Amniotic epithelial cell (primary cell): ENCODE measurements around the gene CARMIL3.
A peak's percentile ranks its signal among the peaks of the same experiment; 100 is the strongest.

Experiments
- DNase-seq: peaks from one replicate; pipeline ENCODE4 v3.0.0-alpha.2; 2010; ENCODE audit warnings: low read depth

The CARMIL3 gene

DNA sequence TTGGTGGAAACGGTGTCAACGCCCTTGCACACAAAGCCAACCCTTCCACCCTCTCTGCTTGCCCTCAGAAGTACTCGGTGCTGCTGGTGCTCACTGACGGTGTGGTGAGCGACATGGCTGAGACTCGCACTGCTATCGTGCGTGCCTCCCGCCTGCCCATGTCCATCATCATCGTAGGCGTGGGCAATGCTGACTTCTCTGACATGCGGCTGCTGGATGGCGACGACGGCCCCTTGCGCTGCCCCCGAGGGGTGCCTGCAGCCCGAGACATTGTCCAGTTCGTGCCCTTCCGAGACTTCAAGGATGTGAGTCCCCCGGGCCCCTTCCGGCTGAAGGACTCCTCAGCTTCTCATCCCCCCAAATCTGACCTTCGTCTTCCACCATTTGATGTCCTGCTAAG is 25.3 kb downstream of the CARMIL3 start:
- no peak for DNase-seq

DNA sequence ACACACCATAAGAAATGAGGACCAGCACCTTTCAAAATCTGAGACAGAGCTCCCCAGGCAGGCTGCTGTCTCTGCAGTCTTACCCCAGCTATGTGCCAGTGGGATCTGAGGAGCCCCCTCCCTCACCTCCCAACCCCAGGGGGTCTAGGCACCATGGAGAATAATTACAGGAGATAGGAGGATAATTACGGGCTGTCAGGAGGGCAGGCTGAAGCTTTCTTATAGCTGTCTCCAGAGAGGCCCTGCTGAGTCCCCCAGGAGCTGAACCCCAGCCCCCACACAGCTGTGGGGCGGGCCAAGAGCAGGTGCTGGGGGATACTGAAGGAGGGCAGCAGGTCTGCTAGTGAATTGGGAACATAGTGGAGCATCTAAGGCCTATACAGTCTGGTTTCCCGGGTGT is 26.3 kb downstream of the CARMIL3 start:
- DNase-seq, result no peak

DNA sequence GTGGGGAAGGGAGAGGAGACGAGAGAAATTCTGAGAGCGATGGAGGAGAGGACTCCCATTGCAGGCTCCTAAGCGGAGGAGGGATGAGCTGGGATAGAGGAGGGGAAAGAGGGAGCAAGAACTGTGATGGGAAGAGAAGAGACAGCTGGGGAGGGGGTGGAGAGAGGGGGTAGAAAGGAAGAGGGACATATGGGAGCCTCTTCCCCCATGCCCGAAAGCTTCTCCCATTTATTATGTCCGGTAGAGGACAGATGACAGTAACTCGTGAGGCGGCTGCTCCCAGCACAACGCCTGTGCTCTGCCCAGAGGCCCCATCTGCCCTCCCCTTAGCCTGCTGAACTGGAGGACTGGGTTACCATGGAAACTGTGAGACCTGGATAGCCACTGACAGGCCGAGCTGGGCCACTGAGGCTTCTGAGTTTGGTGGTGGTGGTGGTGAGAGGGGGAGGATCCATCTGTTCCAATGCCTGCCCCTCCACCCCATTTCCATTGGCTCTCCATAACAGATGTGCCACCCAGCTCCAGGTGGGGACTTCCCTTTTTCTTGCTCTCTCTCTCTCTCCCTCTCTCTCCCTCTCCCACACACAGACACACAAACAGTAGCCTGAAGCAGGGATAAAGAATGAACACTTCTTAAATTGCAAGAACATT is 27.8 kb downstream of the CARMIL3 start:
- DNase-seq, result no peak

DNA sequence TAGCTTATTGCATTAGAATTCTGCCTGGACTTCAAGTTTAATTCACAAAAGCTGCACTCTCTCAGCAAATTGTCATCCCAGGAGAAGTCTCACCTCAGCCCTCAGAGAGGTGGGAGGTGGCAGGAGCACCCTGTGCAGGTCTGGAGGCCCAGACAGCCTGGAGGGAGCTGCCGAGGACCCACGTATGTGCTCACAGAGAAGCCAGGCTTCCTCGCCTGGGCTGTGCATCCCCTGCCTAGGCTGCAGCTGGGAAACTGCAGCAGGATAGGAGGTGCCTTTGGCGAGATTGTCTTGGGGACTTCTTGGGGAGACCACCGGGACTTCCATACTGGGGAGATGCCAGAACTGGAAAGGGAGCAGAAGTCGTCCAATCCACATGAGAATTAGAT is 28.3 kb downstream of the CARMIL3 start:
- DNase-seq, result no peak

DNA sequence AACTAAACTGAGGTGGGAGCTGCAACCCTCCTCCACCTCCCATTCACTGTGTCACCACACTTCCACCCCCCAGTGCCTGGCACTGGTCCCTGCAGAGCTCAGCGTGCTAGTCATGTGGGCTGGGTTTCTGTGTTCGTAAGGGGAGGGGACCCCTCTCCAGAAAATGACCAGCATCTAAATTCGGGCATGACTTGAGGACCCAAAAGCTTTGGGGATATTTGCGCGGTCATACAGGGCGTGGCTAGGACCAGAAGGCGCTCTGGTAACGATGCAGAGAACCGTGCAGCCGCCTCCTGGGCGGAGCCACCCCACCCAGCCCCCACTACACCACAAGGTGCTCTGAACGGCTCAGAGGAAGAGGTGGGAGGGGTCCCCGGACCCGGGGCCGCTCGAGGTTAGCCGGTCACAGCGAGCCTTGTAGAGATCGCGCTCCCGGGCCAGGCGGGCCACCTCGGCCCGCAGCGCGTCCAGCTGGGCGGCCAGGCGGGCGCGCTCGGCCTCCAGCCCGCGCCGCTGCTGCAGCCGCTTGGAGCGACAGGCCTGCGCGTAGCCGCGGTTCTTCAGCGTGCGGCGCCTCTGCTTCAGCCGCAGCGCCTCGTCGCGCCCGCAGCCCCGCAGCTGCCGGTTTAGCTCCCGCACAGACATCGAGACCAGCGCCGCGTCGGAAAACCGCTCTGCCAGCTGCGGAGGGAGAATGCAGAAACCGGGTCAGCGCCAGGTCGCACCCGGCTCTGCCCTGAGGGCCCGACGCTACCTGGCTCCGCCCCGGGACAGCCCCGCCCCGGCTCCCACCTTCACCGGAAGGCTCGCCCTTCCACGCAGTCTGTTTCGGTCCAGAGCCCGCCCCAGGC is 29.3 kb downstream of the CARMIL3 start:
- no peak for DNase-seq

DNA sequence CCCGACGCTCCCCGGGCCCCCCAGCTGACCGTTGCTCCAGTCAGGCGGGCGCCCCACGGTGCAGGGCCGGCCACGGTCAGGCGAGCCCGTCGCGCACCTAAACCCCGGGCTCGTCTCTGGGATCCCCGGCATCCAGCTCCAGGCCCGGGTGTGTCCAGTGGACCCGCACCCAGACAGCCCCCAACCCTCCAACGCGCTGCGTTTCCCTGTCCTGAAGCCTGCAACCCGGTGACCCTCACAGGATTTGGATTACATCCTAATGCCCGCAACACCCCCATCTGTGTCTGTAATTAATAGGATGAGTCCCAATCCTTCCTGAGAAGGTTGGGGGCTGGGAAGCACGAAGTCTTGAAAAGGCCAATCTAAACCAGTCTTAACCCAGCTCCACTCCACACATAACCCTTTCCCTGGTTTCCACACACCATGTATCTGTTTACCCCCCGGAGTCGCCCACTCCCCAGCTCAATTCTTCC is 30.0 kb downstream of the CARMIL3 start:
- no peak for DNase-seq

DNA sequence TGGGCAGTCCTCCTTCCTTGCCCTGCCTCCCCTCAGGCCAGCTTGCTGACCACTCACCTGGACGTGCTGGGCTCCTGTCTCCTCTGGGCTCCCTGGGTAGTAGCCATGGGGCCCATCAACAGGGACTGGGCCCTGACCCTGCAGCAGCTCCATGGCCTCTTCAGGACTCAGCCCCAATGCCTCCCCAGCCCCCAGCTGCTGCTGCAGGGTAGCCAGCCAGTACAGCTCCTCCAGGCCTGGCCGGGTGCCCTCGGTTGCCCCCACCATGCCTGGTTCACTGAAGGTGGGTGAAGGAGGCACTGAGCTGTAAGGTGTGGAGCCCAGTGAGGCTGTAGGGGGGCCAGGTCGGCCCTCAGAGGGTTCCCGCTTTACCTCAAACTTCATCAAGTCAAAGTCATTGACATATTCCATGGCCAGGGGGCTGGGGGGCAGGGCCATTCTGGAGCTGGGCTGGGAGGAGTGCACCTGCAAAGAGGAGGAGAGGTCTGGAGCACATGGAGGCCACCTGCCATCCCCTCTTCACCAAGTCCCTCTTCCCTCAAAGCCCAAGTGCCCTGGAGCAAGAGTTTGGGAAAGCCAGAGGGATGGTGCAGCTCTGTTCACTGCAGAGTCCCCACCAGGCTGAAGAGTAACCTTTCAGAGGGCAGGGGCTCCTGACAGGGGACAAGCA is 30.7 kb downstream of the CARMIL3 start:
- DNase-seq, result no peak

DNA sequence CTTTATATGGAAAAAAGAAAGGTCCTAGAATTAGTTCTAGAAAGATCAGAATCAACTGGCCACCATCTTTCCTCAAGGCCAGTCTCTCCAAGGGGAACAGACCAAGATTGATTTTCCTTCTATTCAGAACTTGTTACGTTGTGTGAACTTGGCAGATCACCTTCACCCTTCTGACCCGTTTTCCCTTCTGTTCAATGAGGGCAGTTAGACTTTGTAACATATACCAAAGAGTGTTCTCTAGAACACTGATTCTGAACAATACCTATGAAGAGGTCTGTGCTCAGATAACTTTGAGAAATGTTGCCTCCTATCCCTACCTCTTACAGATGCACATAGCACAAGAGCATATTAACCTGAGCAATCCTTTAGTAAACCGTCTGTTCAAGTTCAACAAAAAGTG is 31.7 kb downstream of the CARMIL3 start:
- no peak for DNase-seq

DNA sequence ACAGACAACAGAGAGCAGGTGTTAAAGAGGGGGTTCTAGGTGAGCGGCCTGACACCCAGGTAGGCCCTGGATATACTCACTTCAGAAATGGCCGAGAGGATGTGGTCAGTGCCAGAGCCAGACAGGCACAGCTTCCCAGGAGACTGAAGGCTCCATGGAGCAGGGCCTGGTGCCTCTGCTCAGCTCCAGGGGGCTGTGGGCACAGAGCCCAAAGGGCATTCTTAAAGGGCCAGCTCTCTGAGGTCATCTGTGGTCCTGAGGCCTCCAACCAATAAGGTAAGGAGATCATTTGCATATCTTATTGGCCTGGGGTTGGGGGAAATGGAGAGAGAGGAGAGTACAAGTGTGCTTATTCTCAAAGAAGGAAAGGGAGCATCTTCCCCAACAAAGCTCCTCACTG is 32.6 kb downstream of the CARMIL3 start:
- no peak for DNase-seq

DNA sequence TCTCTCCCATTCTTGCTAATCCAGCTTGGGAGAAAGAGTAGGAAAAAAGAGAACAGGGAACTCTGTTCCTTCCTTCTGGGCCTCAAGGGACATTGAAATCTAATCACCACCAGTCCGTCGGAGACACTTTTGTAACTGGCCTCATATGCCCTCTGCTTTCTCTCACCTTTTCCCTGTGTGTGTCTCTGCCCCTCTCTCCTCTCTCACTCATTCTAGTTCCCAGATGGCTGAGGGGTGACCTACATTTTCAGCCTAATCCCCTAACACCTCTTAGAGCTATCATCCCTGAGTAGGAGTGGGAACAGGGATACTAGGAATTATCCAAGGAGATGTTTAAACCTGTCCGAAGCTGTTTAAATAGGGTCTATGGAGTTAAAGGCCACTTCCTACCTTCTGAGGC is 33.4 kb downstream of the CARMIL3 start:
- no peak for DNase-seq

DNA sequence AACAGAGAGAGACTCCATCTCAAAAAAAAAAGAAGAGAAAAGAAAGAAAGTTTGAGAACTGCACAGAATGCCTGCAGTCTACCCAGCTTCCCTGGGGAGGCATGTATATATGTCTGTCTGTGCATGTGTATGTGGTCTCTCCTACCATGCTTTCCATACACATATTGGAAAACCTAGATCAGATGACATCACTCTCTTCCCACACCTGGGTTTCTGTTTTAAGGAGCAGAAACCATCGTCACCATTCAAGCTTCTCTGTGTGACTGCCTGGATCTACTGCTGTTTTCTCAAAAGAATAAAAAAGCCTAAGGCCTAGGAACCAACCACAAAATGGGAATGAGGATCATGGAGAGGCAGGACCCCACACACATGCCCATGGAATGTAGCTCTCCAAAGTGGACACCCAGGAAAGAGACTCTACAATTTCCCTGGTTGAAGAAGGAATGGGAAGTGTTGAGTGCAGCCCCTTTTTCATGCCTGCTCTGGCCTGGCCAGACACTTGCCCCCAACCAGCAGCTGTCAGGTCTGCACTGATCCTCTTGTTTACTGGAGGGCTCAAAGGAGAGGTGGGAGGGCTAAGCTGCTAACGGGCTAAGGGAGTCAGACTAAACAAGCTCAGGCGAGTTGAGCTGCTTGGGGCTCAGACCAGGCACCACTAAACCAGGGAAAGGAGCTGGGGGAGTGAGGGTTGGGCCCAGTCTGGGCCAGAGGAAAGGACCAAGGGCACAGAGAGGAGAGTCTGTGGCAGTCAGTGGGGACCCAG is 34.6 kb downstream of the CARMIL3 start:
- no peak for DNase-seq

DNA sequence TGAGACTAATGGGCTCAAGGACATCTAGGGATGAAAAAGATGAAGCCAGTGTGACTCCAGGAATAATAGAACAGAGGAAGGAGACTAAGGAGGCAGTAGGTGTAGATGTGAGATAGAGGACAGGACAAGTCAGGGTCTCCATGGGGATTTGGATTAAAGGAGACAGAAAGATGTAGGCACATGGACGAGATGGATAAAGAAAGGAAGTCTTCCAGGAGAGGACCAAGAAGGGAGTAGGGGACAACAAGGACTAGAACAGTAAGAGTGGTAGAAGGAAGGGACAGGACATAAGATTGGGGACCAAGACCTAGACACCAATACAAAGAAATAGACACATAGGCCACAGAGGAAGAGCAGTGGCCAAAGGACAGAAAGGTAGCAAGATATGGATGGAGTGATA is 35.2 kb downstream of the CARMIL3 start:
- DNase-seq, result no peak

DNA sequence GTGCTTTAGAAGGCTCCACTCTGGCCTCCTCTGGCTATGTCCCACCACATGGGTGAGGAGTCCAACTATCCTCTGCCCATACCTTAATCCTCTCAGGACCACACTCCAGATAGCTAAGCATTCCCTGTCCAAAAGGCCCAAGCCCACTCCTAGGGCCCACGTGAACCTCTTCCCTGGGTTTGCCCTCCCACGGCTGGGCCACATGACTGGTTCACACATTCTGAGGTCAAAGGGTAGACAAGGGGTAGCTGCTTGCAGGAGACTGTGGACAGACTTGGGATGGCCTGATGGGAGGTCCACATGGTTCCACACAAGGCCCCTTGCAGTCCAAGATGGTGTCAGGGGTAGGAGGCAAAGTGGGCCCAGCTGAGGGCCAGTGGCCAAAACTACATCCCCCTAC is 36.3 kb downstream of the CARMIL3 start:
- no peak for DNase-seq

DNA sequence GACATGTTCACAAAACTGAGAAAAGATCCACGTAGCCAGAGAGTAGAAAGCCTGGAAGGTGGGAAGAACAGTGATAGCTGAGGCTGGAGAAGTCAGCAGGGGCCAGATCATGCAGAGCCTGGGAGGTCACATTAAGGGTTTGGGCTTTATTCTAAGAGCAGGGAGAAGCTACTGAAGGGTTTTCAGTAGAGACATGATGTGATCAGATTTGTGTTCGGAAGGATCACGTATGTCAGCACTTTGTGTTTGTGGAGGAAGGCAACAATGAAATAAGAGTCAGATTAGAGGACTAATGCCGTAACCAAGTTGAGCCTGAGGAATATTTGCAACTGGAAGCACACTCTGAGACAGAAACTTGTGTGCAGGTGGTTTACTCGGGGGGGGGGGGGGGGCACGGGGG is 38.1 kb downstream of the CARMIL3 start:
- no peak for DNase-seq

DNA sequence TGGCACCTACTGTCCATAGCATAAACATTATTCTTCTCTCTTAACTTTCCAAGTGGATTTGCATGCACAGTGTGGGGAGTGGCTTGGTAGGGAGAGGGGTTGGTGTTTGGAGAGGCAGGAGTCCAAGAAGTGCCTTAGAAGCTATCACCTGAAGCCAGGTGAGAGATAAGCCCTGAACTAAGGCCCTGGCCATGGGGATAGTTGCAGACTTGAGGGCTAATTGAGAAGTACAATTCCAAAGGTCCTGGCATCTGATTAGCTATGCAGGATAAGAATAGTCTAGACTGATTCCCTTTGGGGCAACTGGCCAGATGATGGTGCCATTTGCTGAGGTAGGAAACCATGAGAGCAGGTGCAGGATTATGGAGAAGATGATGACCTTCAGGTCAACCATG is 40.3 kb downstream of the CARMIL3 start:
- DNase-seq, result no peak

DNA sequence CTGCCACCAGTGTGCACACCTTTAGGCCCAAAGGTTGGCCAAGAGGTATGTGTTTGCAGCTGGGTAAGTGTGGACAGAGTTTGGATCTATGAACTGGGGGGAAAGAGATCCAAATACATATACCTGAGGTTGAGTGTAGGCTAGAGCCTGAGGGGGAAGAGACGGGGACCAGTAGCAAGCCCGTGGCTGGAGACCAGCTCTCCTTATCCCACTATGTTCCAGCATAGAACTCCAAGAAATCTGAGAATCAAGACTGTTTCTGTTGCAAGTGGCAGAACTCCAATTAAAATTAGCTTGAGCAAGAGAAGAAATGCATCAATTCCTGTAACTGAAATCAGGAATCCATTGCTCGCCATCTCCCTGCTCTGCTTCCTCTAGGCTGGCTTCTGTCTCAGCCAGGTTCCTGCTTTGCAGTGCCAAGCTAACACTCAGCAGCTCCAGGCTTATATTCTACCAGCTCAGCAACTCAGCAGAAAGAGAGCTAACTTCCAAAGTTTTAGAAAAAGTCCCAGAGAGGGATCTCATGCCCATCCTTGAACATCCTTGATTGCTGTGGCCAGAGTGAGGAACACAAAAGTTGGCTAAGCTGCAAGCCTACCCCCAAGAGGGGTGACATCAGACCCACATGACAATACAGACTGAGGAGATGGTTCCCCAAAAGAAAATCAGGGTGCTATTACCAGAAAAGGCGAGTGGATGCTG is 40.8 kb downstream of the CARMIL3 start:
- no peak for DNase-seq

DNA sequence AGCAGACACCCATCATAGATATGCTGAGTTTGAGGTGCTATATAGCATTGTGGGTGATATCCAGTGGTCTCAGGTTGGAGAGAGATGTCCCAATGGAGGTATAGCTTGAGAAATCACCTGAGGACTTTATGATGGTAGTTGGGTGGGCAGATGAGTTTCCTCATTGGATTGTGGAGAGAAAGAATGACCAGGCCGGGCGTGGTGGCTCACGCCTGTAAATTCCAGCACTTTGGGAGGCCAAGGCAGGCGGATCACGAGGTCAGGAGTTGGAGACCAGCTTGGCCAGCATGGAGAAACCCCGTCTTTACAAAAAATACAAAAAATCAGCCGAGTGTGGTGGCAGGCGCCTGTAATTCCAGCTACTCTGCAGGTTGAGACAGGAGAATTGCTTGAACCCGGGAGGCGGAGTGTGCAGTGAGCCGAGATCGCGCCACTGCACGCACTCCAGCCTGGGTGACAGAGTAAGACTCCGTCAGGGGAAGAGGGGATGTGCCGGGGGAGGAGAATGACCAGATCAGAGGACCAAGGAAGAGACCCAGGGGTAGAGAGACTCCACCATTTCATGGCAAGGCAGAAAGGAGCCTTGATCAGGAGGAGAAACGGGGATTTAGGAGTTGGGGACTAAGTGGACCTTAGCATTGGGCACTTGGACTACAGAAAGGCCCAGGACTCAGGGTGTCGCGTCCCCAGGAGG is 41.5 kb downstream of the CARMIL3 start:
- DNase-seq, result no peak

DNA sequence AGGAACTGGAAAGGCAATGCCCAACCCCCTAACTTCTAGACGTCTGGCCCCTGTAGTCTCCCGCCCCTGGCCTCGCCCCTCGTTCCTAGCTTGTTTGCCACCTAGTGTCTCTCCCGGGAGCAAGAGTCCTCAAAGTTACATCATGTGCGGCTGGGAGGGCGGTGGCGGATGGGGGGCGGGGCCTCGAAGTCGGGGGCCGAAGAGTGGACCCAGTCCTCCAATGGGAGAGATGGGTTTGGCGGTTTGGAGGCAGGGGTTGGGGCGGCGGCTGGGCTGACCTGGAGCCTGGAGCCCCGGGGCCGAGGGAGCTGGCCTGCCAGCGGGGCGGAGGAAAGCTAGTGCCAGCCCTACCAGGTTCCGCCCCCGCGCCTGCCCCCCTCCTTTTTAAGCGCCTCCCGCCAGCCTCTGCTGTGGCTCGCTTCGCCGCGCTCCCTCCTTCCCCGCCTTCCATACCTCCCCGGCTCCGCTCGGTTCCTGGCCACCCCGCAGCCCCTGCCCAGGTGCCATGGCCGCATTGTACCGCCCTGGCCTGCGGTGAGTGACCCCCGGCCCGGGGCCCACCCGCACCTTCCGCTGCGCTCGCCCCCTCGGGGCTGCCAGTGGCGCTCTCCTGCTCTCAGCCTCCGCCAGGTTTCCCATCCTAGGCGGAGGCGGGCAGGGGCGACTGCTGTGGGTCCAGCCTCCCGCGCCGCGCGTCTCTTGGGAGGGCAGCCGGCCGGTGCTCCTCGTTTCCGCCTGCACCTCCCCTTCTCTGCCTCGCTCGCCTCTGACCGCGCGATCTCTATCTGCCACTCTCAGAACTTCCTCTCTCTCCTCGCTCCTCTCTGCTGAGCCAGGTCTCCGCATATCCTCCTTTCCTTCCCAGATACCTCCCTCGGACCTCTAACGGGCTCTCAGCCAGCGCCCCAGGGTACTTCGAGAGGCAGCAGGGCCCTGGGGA is 42.4 kb downstream of the CARMIL3 start, which contains the start of gene PCK2:
PCK2 (plus strand) TSS at position 411 of the 940 bp plus-strand sequence; CDS start at position 506, 95 bp downstream.
- peak; percentile 72 for DNase-seq

DNA sequence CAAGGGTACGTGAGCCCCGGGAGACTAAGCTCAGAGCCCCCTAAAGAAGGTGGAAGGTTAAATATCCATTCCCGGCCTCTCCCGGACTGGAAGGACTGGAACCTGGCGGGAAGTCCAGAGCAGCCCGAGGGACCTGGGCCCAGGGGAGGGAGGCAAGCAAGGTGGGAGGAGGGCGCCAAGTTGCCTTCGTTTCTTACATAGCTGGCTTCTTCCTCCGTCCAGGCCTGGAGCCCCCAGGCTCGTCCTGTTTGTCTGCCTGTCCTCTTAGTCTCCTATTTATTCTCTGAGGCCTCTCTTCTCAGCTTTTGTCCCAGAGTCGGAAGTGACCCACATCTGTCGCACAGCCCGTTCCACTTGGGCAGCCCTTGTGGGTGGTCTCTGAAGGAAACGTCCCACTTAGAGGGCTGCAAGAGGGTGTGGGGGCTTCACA is 43.0 kb downstream of the CARMIL3 start:
- no peak for DNase-seq
